SHP77 treated with DMSO at 0.1 percent for 48 hours (cell line): ENCODE data around the gene FTO.

Experiments used
- DNase-seq: peaks from one replicate; lab custom pipeline; 2025; lab: John Stamatoyannopoulos, UW

FTO gene

GRCh38 chr16:53967572-53967971, 263.6 kb downstream of the FTO start:
- no peak for DNase-seq

GRCh38 chr16:53968454-53968853, 264.5 kb downstream of the FTO start:
- no peak for DNase-seq

GRCh38 chr16:53968896-53969295, 264.9 kb downstream of the FTO start:
- DNase-seq: no peak

GRCh38 chr16:53971616-53972015, 267.7 kb downstream of the FTO start:
- no peak for DNase-seq

- no peak for DNase-seq
Observed at GRCh38 chr16:53973021-53973420, 269.1 kb downstream of the FTO start.

- no peak for DNase-seq
Observed at GRCh38 chr16:53974484-53975080, 270.6 kb downstream of the FTO start.

GRCh38 chr16:53980675-53981074, 276.7 kb downstream of the FTO start:
- DNase-seq: no peak

- no peak for DNase-seq
Observed at GRCh38 chr16:53982631-53983042, 278.7 kb downstream of the FTO start.

- no peak for DNase-seq
Observed at GRCh38 chr16:53984936-53985335, 281.0 kb downstream of the FTO start.

GRCh38 chr16:53985861-53986260, 281.9 kb downstream of the FTO start:
- DNase-seq: no peak

- DNase-seq: no peak
Observed at GRCh38 chr16:53986793-53987192, 282.8 kb downstream of the FTO start.

GRCh38 chr16:53988136-53988535, 284.2 kb downstream of the FTO start:
- DNase-seq: no peak

GRCh38 chr16:53989597-53989996, 285.6 kb downstream of the FTO start:
- no peak for DNase-seq

- DNase-seq: no peak
Observed at GRCh38 chr16:53991754-53992378, 287.9 kb downstream of the FTO start.

- DNase-seq: no peak
Observed at GRCh38 chr16:53995378-53995777, 291.4 kb downstream of the FTO start.

GRCh38 chr16:53996961-53997360, 293.0 kb downstream of the FTO start:
- no peak for DNase-seq

- no peak for DNase-seq
Observed at GRCh38 chr16:53998024-53998810, 294.3 kb downstream of the FTO start.

GRCh38 chr16:53998966-53999522, 295.1 kb downstream of the FTO start:
- no peak for DNase-seq

GRCh38 chr16:53999841-54000240, 295.9 kb downstream of the FTO start:
- no peak for DNase-seq

- no peak for DNase-seq
Observed at GRCh38 chr16:54000361-54000760, 296.4 kb downstream of the FTO start.

GRCh38 chr16:54006693-54007092, 302.7 kb downstream of the FTO start:
- DNase-seq: no peak

GRCh38 chr16:54007504-54007903, 303.5 kb downstream of the FTO start:
- DNase-seq: no peak
